Urothelium cell line (cell line): ENCODE data around the gene GPR107.
A peak's percentile ranks its signal among the peaks of the same experiment; 100 is the strongest.

ENCODE experiments used
- DNase-seq: peaks from one replicate; pipeline ENCODE4 v3.0.0; 2011; ENCODE audit warnings: low spot score, mixed read lengths
- FAIRE-seq: peaks from 2 replicates; lab custom pipeline; 2011; peaks lifted over from hg19 to GRCh38; lab: Jason Lieb, UNC

The GPR107 gene

GRCh38 chr9:130107234-130107861 lies 53.6 kb downstream of the GPR107 start:
- FAIRE-seq: peak; percentile 87

GRCh38 chr9:130107955-130108354 lies 54.2 kb downstream of the GPR107 start:
- DNase-seq: no peak
- FAIRE-seq: no peak

More at GRCh38 chr9:130107234-130107861, 53.6 kb downstream of the GPR107 start:
- peak; percentile 64 for DNase-seq

- FAIRE-seq (no peak), DNase-seq (no peak)
Observed at GRCh38 chr9:130110166-130110565, 56.5 kb downstream of the GPR107 start.

- FAIRE-seq (no peak), DNase-seq (no peak)
Observed at GRCh38 chr9:130110596-130111021, 56.9 kb downstream of the GPR107 start.

- DNase-seq (no peak), FAIRE-seq (no peak)
Observed at GRCh38 chr9:130111786-130112537, 58.3 kb downstream of the GPR107 start.

GRCh38 chr9:130112538-130113151 lies 58.9 kb downstream of the GPR107 start:
- DNase-seq (no peak), FAIRE-seq (no peak)

DNA sequence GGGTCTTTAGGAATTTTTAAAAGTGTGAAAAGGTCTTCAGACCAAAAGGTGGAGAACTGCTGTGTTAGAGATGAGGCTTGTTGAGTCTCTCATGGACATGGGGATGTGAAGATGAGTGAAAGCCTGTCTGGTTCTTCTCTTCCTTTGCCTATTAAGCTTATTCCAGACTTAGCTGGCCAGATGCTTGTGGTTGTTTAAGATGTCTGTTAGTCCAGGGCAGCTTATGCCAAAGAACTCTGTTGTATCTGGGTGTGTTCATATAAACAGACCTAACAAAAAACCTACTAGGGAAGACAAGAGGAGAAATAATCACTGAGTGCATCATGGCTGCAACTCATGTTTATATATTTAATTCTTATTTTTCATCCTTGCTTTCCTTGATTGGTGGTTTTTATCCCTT lies 61.0 kb downstream of the GPR107 start:
- DNase-seq (no peak), FAIRE-seq (no peak)

DNA sequence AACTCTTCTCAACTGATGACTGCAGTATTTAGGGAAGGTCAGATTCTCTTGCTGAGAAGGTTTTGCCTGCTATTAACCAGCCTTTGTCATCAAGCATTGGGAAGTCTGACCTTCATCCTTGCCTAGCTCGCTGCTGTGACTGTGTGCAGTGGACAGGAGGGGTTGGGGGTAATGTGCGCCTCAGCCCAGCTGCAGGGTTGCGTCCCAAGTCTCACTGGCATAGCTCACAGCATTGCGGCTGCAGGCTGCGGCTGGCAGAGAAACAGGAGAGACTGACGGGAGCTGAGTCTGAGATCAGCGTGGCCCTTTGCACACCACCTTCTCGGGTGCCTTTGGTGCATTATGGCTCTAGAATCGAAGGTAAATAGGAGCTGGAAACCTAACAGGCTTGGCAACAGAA lies 62.6 kb downstream of the GPR107 start:
- DNase-seq (no peak), FAIRE-seq (no peak)

DNA sequence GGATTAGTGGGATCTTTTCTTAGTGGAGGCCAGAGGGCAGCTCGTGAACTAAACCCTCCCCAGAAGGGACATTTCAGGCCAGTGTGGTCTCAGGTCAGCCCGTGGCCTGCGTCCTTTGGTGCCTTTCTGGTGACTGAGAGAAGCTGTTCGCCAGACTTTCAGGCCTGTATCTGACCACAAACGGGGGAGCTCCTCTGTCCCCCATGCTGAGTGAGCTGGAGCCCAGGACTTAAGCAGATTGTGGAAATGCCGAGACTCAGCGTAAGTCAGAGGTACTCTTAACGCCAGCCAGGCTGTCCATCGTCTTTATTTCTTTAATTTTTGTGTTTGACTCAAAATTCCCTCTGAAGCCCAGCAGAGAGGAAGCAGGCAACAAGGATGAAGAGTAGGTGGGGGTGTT lies 63.7 kb downstream of the GPR107 start:
- no peak for FAIRE-seq
- DNase-seq: no peak

DNA sequence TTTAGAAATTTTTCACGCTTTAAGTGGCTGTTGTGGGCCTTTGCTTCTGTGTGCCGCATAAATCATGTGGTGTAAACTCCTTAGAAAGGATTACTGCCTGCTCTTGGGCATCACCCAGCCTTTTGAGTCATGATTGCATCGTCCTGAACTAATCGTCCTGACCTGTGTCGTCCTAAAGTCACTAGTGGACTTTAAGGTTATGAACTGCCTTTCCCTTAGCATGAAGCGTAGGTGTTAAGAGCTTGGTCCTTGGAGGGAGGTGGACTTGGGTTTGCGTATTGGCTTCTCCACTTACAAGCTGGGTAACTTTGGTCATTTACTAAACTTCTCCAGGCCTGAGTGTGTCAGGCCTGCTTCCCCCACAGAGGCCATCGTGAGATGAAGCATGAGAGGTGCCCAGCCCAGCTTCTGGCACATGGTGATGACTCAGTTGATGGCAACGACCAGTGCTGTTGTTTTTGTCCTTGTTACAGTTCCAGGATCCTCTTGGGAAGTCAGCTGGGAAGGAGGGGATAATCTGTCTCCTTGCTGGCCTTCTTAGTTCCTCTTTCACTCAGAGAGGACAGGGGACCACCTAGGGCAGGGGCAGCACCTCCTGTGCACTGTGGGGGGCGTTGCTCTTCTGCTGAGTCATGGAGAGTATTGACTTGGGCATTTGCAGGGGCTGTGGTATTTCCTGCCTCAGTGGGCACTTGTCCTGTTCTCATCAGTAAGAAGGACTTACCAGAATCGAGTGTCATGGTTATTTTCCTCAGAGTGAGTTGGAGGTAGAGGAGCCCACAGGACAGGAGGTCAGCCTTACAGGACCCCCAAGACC lies 64.3 kb downstream of the GPR107 start:
- DNase-seq (no peak), FAIRE-seq (no peak)

DNA sequence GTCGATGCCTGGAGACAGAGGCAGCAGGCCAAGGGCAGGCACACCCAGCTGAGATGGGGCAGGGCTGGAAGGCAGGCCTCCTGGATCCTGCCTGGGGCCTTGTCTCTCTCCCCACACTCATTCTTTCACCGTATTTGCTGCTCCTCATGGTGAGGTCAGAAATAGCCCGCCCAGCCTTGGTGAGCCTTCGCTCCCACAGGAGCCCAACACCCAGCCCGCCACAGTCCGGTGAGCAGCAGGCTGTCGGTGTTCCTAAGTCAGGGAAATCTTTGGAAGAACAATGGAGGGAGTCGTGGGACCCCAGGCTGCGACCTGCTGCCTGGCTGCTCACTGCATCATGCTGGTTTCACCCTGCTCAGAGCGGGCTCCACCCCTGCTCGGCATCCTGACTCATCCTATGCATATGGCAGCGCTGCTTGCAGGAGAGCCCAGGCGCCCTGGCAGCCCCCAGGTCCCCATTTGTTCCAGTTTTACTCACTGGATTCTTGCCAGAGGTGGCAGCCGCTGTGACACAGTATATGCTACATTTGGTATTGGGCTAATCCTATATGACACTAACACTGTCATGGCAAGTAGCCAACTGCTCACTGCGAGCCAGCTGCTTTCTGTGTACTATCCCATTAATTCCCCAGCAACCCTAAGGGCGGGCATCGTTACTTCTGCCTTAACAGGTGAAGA lies 65.3 kb downstream of the GPR107 start:
- no peak for DNase-seq
- FAIRE-seq: no peak

DNA sequence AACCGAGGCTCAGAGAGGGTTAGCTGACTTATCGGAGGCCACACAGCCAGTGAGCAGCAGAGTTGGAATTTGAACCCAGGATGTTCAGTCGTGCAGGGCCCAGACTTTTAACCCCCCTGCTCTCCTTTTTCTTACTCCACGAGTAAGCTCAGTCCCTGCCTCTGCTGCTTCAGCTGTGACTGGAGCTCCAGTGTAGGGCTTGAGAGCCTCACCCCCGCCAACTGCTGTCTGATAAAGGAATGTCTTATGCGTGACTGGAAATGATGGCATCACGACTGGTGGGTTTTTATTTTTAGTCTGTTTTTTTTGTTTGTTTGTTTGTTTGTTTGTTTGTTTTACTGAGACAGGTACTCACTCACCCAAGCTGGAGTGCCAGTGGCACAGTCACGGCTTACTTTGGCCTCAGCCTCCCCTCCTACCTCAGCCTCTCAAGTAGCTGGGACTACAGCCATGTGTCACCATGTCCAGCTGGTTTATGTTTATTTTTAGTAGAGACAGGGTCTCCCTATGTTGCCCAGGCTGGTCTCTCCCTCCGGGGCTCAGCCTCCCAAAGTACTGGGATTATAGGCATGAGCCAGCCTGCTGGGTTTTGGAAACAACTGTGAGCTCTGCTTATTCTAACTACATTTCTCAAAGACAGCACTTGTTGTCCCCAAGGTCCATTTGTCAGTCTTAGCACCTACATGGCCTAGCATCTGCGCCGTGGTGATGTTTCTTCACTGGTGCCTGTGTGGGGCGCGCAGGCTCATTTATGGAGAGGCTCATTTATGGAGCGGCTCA lies 66.0 kb downstream of the GPR107 start:
- FAIRE-seq: no peak
- DNase-seq: no peak

DNA sequence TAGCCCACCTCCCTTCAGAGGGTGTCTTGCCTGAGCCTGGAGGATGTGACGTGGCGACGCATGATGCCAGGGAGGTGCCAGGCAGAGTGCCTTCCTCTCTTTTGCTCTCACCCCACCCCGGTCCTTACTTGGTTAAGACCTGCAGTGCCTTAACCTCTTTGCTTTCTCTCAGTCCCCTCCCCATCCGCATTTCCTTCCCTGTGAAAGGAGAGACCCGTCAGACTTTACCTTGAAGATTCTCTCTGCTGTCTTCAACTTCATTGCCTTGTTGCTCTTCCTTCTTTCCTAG lies 66.5 kb downstream of the GPR107 start:
- FAIRE-seq: no peak
- DNase-seq: no peak

DNA sequence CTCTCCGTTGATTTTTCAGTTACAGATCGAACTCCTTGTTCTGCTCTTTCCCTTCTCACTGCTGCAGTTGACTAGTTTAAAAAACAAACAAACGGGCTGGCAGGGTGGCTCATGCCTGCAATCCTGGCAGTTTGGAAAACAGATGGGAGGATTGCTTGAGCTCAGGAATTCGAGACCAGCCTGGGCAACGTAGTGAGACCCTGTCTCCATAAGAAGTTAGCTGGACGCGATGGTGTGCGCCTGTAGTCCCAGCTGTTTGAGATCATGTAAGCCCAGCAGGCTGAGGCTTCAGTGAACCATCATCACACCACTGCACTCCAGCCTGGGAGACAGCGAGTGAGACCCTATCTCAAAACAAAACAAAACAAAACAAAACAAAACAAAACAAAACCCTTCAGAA lies 67.1 kb downstream of the GPR107 start:
- DNase-seq: no peak
- no peak for FAIRE-seq

- DNase-seq: no peak
- no peak for FAIRE-seq
Observed at GRCh38 chr9:130122456-130122855, 68.8 kb downstream of the GPR107 start.

GRCh38 chr9:130124085-130124860 lies 70.6 kb downstream of the GPR107 start:
- FAIRE-seq (no peak), DNase-seq (no peak)

DNA sequence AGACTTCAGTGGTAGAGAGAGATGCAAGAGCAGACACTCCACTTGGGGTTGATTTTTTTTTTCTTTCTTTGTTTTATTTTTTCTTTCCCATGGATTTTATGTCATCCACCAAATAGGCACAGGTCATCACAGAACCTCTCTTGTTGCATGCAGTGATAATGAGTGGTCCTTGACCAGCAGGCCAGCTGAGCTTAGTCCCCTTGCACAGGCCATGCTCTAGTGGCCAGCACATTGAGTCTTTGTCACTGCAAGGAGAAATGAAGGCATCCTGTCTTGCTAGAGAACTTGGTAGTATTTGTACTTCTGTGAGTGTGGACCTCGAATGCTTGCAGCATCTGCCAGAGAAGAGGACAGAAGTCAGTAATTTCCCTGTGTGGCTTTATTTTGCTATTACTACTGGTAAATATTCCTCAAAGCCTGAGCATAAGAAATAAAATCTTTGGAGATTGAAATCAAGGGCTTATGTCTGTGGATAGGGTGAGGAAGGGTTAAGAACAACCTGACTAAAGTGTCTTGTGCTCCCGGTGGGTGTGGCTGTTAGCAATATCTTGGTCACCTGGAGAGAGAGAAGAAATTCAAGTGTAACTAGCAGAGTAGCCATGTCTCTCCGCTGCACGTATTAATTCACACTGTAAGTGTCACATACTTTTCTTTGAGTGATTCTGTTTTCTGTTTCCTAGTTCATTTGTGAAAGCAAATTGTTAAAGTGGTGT lies 73.2 kb downstream of the GPR107 start:
- DNase-seq (no peak), FAIRE-seq (no peak)

DNA sequence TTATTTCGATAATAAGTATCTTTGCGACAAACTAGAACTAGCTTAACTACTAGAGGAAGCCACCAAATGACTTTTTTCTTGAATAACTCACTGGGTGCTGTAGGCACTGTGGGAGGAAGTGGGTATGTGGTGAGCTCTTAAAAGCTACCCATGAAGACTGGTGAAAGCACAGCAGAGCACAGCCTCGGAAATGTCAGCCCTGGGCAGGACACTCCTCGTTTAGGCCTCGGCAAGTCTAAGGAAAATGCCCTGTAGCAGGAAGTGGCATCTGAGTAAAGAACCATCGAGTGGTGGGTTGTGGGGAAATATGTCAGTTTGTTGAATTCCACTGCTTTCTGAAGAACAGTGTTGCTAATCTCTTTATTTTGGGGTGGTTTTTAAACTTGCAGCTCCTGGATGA lies 74.5 kb downstream of the GPR107 start:
- no peak for FAIRE-seq
- DNase-seq: no peak
